OCI-LY7 (cell line): ENCODE measurements around the gene IRF1.

Source experiments
- EZH2phosphoT487 ChIP-seq: fragments of 200-600 bp; sonication (generic); IDR thresholded peaks from 2 replicates; pipeline ENCODE4 v1.6.1; 2018; ENCODE audit warnings: low read depth, borderline replicate concordance, mild to moderate bottlenecking, mixed run types, antibody characterized with exemption, low read length, moderate library complexity, mixed read lengths
- TF ChIP-seq, protein P1 (sequence below): fragments of 200-600 bp; sonication (generic); conservative IDR thresholded peaks from 2 replicates; pipeline ENCODE4 v1.5.1; 2014; ENCODE audit warnings: mild to moderate bottlenecking, antibody characterized with exemption, low read length, moderate library complexity, mixed read lengths

DNA sequence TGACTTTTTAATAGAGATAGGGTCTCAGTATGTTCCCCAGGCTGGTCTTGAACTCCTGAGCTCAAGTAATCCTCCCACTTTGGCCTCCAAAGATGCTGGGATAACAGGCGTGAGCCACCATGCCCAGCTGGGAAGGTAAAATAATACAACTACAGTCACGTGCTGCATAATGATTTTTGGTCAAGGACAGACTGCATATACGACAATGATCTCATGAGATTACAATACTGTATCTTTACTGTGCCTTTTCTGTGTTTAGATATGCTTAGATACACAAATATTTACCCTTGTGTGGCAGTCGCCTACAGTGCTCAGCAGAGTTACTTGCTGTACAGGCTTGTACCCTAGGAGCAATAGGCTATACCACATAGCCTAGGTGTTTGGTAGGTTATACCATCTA lies 14.2 kb upstream of the IRF1 start:
- TF ChIP-seq, protein P1, sequence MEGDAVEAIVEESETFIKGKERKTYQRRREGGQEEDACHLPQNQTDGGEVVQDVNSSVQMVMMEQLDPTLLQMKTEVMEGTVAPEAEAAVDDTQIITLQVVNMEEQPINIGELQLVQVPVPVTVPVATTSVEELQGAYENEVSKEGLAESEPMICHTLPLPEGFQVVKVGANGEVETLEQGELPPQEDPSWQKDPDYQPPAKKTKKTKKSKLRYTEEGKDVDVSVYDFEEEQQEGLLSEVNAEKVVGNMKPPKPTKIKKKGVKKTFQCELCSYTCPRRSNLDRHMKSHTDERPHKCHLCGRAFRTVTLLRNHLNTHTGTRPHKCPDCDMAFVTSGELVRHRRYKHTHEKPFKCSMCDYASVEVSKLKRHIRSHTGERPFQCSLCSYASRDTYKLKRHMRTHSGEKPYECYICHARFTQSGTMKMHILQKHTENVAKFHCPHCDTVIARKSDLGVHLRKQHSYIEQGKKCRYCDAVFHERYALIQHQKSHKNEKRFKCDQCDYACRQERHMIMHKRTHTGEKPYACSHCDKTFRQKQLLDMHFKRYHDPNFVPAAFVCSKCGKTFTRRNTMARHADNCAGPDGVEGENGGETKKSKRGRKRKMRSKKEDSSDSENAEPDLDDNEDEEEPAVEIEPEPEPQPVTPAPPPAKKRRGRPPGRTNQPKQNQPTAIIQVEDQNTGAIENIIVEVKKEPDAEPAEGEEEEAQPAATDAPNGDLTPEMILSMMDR, result no peak
- TF ChIP-seq EZH2phosphoT487, result no peak
